Measurements from ENCODE around the gene TNK2.

The TNK2 gene

GRCh38 chr3:195897853-195898415 lies 10.4 kb downstream of the TNK2 start:
- DNase-seq: no peak

- no peak for DNase-seq
Measured at GRCh38 chr3:195897081-195897852, 11.1 kb downstream of the TNK2 start.

DNA sequence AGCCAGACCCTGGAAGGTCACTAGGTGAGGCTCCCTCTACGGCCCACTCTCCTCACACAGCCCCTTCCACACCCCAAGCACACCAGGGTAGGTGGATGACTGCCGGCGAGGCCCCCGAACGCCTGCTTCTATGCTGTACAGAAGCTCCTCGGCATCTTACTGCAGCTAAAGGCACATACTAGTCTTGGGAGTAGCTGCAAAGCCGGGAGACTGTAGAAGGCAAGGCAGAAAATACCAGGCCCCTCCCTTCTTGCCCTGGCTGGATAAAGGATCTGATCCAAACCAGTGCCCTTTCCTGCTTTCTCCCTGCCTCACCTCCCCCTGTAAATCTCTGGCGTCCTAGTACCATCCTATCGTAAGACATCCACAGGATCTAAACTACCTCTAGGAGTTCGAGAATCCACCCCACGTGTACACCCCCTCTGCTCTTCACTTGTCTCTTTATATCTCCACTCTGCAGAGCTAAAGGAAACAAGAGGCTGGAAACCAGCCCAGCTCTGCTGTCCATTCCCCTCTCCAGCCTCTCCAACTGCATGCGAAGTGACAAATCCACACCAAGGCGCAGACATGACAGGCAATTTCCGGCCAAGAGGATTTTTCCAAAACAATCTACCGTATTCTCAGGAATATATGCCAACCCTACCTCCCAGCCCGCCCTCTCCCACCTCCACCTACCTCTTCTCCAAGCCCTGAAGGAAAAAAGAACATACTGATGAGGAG lies 11.8 kb downstream of the TNK2 start:
- peak; percentile 77 for DNase-seq

DNA sequence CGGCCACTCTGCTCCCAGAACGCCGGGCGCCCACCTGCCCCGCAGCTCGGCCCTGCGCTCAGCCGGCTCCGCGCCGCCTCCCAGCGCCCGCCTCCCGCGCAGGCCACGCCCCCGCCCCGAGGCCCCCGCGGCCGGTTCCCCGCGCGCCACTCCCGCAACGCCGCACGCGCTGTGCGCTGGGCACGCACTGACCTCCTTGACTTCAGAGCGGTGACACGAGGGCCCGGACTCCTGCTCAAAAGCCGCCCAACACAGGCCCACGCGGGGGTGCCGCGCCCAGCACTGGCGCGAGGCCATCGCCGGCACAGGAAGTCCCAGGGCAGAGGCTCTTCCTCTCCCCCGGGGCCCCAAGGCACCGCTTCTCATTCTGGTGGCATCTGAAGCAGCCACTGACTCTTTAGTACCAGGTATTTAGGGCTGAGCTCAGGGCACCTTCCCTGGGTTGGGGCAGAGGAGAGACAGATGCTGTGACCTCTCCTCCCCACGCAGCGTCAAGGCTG lies 12.4 kb downstream of the TNK2 start:
- DNase-seq: peak; percentile 69

GRCh38 chr3:195895078-195895860 lies 13.1 kb downstream of the TNK2 start:
- peak; percentile 50 for DNase-seq

- no peak for DNase-seq
Measured at GRCh38 chr3:195893916-195894465, 14.4 kb downstream of the TNK2 start.

DNA sequence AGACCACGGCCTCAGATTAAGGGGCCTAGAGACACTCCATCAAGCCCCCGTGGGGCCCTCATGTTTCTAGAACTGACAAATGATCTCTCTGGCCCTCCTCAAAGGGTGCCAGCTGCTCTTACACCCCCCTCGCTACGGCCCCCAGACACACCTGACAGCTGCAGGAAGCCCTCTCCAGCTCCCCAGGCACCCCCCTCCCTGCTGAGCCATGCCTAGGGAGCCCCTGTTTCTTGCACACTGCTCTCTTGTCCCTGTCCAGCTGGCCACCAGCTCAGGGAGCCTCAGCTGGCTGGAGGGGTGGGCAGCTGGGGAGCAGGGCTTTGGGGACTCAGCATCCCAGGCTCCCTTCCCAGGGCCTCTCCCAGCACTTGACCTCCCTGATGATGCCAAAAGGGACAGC lies 14.8 kb downstream of the TNK2 start:
- peak; percentile 39 for DNase-seq

GRCh38 chr3:195893044-195893395 lies 15.3 kb downstream of the TNK2 start:
- no peak for DNase-seq

DNA sequence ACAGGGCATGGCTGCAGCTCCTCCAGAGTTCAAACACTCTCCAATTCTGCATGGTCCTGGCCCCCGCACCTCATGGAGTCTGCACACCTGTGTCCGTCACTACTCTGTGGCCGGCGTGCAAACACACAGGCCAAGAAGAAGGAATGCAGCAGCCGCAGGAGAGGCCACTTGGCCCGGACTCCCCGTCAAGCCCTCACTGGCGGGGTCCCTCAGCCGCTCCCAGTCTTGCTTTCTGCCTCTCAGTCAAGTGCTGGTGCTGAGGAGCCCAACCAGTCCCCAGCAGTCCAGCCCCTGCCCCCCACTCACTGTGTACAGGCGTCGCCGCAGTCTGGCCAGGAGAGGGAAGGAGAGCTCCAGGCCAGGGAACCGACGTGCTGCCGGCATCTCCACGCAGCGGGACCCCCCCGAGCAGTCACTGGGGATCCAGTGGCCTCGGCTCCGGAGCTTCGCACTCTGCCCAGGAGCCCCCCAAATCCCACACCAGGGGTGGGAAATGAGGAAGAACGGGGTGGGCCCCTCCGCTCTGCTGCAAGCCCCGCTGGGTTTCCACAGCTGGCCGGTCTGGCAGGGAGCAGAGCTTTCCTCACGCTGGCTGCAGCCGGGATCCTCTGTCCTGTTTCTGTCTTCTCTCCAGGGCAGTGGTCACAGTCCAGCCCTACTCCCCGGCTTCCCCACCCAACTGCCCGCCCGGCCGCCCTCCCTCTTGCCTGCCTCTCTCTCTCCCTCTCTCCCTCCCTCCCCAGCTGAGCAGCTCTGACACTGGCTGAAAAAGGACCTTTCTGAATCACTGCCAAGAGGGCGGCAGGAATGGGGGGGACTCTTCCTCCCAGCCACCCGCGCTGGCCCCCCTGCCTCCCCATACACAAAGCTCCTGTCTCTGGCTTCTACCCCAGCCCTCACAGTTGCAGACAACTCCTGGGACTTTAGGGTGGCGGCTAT lies 16.0 kb downstream of the TNK2 start:
- DNase-seq: peak; percentile 81

DNA sequence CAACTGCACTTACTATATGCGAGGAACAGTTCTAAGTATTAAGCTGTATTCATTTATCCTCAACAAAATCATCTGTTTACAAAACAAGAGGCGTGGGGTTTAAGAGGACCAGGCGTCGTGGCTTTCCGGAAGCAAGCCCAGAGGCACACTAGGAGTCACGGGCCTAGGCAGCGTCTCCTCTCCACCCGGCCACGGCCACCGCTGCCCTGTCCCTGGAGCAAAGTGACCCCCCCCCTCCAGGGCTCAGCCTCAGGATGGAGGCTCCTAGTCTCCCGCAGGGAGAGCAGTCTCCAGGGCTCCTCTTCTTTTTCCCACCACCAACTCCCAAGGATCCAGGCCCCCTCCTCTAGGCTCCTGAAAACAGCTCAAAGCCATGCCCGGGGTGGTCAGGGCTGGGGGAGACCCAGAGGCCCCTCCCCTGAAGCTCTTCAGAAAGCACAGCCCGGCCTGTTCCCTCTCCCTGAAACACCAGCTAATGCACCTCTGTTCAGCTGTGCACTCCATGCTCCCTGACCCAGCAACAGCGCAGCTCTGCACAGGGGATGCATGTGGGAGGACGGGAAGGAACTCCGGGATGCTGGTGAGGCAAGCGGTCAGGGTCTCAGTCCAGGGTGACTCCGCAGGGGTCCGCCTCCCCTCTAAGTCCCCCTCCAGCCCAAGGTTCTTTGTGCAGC lies 16.8 kb downstream of the TNK2 start:
- no peak for DNase-seq

DNA sequence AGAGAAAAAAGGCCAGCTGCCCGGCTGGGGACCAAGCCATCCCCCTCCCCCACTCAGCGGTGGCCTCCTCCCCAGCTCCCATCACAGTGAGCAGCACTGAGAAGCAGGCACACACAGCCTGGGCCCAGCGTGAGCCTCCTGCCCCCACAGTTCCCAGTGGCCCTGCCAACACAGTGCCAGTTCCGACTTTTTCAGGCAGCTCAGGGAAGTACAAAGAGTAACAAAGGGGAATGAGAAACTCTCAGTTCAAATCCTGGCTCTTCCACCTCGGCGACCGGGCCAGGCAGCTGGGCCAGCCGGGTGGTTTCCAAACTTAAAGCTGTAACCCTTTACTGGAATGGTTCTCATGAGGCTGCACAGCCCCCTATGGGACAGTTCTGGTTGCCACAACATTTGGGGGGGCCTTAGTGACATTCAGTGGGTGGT lies 18.5 kb downstream of the TNK2 start:
- DNase-seq: peak; percentile 19

DNA sequence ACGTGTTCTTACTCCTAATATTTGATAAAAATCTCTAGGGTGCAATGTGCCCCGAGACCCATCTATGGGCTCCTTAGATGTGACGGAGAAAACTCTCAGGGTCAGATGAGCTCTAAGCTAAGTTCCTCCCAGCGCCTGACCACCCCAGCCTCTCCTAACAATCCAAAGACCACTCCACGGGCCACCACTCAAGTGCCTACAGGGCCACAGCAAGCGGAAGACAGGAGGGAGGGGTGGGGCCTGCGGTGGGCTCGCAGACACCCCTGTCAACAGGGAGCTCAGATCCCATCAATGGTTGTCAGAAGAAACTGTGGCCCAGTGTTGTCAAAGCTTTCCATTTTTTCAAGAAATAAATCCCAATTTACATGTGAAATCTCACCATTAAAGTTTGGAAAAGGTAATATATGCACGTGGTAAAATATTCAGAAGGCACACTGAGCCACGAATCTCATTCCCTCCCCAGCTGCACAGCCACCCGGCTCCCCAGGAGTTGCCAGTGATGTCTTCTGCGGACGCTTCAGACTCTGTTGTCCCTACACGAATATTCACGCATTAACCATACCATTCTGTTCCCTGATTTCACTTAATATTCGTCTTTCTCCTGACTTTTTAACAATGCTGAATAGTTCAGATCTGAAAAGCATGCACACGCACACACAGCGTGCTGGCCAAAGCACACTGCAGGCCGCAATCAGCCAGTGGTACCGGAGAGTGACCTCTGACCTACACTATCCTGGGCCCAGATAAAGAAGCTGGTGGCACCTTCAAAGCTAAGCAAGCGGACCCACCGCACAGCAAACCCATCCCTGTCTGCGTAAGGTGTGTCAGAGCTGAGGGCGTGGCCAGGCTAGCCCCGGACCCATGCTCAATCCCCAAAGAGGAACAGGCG lies 19.1 kb downstream of the TNK2 start:
- DNase-seq: no peak

DNA sequence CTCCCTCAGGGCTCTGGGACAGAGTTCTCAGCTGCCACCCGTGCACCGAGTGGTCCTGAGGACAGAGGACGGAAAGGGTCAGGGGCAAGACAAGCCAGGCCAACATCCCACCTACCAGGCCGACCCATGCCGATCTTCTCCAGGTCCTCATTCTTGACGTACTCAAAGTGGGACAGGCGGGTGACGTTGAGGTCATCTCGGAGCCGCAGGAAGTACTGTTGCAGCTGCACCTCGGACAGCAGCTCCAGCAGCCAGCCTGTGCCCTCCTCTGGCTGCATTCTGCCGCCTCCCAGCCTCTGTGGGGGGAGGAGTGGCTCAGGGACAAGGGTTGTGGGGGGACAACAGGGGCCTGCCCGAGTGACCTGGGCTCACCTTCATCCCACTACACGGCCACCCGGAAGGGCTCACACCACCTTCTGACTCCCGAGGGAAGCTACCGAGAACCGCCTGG lies 20.0 kb downstream of the TNK2 start:
- no peak for DNase-seq

DNA sequence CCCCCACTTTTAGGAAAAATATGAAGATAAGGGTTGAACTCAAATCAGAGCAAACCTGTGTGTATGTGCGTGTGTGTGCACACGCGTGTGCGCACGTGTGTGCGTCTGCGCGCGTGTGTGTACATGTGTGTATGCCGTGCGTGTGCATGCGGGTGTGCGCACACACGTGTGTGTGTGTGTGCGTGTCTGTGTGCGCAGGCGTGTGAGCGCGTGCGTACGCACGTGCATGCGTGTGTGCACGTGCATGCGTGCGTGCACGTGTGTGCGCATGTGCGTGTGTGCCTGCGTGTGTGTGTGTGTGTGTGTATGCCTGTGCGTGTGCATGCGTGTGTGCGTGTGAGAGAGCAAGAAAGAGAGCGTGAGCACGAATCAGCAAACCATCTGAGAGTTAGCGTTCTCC lies 20.7 kb downstream of the TNK2 start:
- no peak for DNase-seq

DNA sequence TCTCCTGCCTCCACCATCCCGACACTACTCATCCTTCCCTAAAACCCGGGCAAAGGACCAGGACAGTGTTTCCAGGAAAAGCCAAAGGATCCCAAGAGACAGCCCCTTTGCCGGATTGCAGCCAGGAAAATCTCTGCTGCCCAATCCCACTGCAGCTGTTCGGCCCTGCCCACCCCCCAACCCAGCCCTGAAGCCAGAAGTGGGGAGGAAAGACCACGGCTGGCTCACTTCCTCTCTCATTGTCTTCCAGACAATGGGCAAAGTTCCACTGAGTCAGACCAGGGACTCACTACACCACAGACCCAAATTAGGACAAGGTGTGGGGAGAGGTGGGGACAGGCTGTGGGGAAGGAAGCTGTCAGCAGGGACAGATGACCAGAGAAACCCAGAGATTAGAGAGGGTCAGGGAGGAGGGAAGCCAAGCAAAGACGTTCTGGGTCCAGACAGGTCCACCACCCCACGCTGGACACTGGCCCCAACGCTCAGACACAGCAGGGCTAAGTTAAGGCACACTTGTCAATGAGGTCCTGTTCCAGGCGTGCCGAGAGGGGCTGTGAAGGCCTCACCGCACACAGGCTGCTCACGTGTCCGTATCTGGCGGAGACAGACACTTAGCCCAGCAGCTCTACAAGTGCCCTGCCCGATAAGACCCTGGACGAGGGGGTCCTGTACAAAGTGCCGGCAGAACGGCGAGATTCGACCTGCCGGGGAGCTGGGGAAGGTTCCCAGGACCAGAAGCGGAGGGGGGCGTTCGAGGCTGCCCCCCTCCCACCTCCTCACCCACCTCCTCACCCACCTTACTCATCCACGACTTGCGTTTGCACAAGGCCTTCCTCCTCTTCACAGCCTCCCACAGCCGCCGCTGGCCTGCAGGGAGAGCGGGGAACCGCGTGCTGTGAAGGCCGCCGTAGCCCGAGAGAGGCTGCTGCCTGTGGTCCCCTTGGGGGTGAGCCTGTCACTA lies 21.9 kb downstream of the TNK2 start:
- no peak for DNase-seq

DNA sequence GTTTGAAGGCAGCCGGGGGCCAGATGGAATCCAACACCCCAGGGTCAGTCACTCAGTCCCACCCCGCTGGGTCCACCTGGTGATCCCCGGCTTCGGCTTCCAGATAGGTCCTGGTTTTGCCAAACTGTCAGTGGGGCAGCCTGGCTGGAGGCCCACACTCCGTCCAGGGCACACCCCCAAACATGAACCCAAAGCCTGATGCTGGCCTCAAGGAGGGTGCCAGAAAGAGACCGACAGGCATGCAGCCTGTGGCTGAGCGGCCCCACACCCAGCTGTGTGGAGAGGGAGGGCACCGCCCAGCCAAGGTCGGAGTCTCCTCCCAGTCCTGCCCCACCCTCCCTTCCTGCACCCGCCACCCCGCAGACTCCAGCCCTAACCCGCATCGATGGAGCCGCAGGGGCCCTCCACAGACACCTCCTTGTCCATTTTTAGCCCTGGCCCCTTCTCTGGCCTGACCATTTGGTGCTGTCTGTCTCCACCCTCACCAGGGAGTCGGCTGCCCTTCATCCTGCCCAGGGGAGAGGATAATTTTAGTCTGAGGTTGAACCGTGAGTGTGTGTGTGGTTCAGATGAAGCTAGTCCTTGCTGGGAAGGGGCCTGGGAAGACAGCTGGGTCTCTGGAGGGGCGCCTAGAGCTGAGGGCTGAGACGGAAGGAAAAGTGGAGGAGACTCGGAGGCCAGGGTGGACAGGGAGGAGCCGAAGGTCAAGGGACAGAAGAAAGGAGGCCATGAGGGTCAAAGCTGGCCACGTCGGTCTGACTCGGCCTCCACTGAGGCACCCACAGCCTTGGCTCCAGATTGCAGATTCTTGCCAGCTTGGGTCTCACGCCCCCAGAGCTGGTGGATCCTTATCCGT lies 23.1 kb downstream of the TNK2 start:
- DNase-seq: peak; percentile 11

GRCh38 chr3:195884691-195885035 lies 23.7 kb downstream of the TNK2 start:
- no peak for DNase-seq

DNA sequence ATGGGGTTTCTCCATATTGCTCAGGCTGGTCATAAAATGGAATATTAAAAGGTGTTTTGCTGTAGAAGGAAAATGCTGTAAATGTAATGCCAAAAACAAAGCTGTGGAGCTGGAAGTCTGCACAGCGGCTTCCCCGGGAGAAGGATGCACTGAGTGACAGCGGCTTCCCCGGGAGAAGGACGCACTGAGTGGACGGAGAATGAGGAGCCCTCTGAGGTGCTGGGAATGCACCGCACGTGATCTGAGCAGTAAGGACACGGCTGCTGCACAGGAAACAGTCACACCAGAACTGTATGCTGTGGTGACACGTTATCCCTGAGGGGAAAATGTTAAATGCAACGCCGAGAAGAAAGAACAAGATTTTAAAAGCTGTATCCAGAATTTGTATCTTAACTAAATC lies 24.6 kb downstream of the TNK2 start:
- no peak for DNase-seq
